IPS DF 6.9 (cell line): Measurements from ENCODE around the gene ADARB2.

ENCODE experiments used
- DNase-seq: peaks from one replicate; pipeline ENCODE4 v3.0.0-alpha.2; 2013; ENCODE audit warnings: low read depth, low spot score
- H3K27ac ChIP-seq: one replicate; pipeline ENCODE4 v1.5.1; 2013; ENCODE audit warnings: low read length, control low read depth
- H3K27me3 ChIP-seq: 2 replicates; pipeline ENCODE4 v1.6.1; 2013; ENCODE audit warnings: mild to moderate bottlenecking, low read length; ENCODE audit not compliant: control insufficient read depth, insufficient read depth
- H3K36me3 ChIP-seq: 2 replicates; pipeline ENCODE4 v1.6.1; 2013; ENCODE audit warnings: low read length; ENCODE audit not compliant: control insufficient read depth, insufficient read depth
- H3K4me1 ChIP-seq: 2 replicates; pipeline ENCODE4 v1.6.1; 2013; ENCODE audit warnings: low read length; ENCODE audit not compliant: control insufficient read depth, insufficient read depth
- H3K4me3 ChIP-seq: 2 replicates; pipeline ENCODE4 v1.5.1; 2013; ENCODE audit warnings: mild to moderate bottlenecking, low read length
- H3K9me3 ChIP-seq: 2 replicates; pipeline ENCODE4 v1.6.1; 2013; ENCODE audit warnings: low read length, inconsistent platforms; ENCODE audit not compliant: control insufficient read depth, insufficient read depth
- WGBS: extraction: QIAGEN DNeasy Blood & Tissue Kit; methylation state at CpG from one replicate; pipeline ENCODE4 v1.1.7; 2013; ENCODE audit warnings: mixed read lengths, missing lambda C conversion rate; ENCODE audit not compliant: insufficient read length, insufficient coverage; 5-methylcytosine and 5-hydroxymethylcytosine counted together

Gene ADARB2

DNA sequence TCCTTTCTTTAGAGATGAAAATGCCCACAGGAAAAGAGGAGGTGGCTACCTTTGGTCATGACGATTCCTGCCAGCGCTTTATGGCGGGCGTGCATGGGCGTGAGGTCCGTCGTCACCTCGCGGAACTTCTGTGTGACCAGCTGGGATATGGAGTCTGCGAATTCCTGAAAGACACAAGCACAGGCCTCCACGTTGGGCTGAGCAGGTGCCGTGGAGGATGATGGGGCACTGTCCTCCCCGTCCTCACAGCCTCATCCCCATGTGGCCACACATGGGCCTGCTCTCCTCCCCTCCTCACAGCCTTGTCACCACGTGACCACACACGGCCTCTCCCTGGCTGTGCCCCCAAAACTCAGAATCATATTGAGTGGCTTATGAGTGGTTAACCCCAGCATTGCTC, 466.4 kb downstream of the ADARB2 start:
- Histone ChIP-seq H3K4me1 (peaks cover 3% of the 10 kb centered on the region; the same call in 1 of the 2 replicates), H3K36me3 (no peaks in the 10 kb centered on the region), H3K4me3 (no peak overlapping the region), H3K27me3 (no peaks in the 10 kb centered on the region), H3K9me3 (no peaks in the 10 kb centered on the region), H3K27ac (no peak overlapping the region)
- DNase-seq: no peak
- no CpG with 5 or more reads among the region's 15 CpGs for WGBS

DNA sequence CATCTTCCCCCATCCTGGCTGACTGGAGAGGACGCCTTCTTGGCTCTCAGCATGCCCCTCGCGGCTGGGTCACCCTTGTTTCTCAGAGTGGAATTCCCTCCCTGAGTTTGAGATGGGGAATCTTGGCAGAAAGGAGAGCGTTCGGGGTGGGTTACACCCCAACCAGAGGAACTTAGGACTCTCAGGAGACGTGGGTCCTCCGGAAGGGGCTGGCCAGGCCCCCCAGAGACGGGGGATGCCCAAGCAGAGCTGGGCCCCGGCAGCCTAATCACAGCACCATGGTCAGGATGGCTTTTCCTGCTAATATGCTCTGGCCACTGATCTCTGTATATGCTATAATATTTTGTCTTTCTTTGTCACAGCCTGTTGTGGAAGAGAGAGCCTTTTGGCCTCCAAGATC, 466.8 kb downstream of the ADARB2 start:
- Histone ChIP-seq H3K4me1 (peaks cover 3% of the 10 kb centered on the region; the same call in 1 of the 2 replicates), H3K4me3 (no peak overlapping the region), H3K27ac (no peak overlapping the region), H3K36me3 (no peaks in the 10 kb centered on the region), H3K27me3 (no peaks in the 10 kb centered on the region), H3K9me3 (no peaks in the 10 kb centered on the region)
- no peak for DNase-seq
- WGBS: no CpG with 5 or more reads among the region's 9 CpGs

DNA sequence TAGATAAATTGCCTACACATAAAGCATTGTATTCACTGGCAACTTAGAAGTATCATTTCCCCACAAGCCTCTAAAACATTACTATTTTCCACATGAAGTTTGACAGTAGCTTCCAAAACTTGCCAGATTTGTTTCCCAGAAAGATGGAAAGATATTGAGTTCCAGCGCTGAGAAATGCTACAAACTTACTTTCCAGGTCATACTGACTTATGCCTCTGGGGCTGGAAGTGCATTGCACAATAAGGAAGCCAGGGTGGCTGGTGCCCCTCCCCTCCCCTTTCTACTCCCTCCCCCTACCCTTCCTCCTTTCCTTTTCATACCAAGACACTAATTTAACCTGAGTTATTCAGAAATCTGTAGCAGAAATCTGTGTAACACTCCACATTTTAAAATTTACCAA, 468.5 kb downstream of the ADARB2 start:
- no peak overlapping the region for H3K27ac ChIP-seq
- H3K4me1 ChIP-seq: peaks cover 3% of the 10 kb centered on the region; the same call in 1 of the 2 replicates
- no peak overlapping the region for H3K4me3 ChIP-seq
- no peaks in the 10 kb centered on the region for H3K9me3 ChIP-seq
- no peaks in the 10 kb centered on the region for H3K27me3 ChIP-seq
- no peaks in the 10 kb centered on the region for H3K36me3 ChIP-seq
- no CpG with 5 or more reads among the region's 1 CpG for WGBS
- DNase-seq: no peak

DNA sequence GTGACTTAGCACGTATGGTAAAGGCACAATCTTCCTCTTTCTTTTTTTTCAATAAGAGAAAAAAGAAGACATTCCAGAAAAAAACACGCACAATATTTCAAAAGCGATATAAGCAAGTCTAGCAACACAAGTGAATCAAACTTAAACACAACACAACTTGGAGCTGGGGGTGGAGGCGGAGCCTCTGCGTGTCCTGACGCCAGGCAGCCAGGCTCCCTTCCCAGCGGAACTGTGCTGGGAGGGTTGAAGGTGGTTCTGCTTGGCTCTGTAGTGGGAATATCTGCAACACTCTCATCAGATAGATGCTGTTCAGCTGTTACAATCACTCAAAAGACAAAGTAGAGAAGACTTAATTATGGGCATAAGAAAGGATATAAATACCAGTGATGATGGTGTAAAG, 469.8 kb downstream of the ADARB2 start:
- peaks cover 3% of the 10 kb centered on the region; the same call in 1 of the 2 replicates for H3K4me1 ChIP-seq
- DNase-seq: no peak
- no peak overlapping the region for H3K4me3 ChIP-seq
- no peaks in the 10 kb centered on the region for H3K27me3 ChIP-seq
- H3K36me3 ChIP-seq: no peaks in the 10 kb centered on the region
- H3K9me3 ChIP-seq: no peaks in the 10 kb centered on the region
- no CpG with 5 or more reads among the region's 7 CpGs for WGBS
- no peak overlapping the region for H3K27ac ChIP-seq

DNA sequence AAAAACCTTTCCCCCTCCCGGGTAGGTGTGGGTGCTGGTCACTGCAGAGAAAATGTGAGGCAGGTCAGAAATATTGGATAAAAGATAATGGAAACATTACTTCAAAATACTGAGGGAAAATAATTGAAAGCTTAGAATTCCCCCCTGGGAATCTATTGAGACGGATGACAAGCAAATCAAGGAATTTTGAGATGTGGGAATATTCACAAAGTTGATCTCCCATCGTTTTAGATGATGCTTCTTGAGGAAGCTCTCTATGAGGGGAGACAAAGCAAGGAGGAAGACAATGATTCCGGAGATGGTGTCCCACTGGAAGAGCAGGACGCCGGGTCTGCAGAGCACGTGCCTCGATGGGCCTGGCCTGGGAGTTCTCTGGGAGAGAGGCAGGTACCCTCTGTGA, 470.2 kb downstream of the ADARB2 start:
- peaks cover 3% of the 10 kb centered on the region; the same call in 1 of the 2 replicates for H3K4me1 ChIP-seq
- no peak for DNase-seq
- H3K36me3 ChIP-seq: no peaks in the 10 kb centered on the region
- H3K4me3 ChIP-seq: no peak overlapping the region
- no peaks in the 10 kb centered on the region for H3K9me3 ChIP-seq
- H3K27me3 ChIP-seq: no peaks in the 10 kb centered on the region
- WGBS: no CpG with 5 or more reads among the region's 8 CpGs
- H3K27ac ChIP-seq: no peak overlapping the region

DNA sequence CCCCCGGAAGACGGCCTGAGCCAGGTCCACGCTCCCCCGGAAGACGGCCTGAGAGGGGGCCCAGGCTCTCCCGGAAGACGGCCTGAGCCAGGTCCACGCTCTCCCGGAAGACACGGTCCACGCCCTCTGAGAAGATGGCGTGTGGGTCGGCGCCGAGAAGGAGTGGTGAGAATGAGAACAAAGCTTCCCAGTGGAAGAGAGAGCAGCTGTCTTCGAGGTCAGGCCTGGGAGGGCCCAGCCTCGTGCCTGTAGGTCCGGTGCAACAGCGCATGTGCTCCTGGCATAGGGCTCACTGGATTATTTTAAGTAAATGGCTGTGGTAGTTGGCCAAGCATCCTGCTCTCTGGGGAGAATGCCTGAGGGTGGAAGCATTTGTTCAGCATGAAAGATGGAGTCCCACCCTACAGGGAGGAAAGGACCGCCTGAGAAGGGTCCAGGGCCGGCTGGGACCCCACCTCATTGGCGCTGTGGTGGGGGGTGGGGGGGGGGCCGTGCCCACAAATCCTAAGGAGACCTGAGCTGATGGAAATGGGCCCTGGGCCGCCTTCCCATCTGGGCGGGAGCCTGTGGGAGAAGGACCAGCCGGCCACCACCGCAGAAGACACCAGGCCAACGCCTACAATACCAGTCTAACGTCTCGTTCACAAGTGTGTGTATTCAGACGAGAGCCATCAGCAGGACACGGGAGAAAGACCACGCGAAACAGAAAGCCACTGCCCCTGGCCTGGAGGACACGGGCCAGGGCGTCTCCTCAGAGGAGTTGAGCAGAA, 471.1 kb downstream of the ADARB2 start:
- Histone ChIP-seq H3K9me3 (no peaks in the 10 kb centered on the region), H3K27me3 (no peaks in the 10 kb centered on the region), H3K27ac (no peak overlapping the region), H3K4me3 (no peak overlapping the region), H3K36me3 (no peaks in the 10 kb centered on the region), H3K4me1 (no peaks in the 10 kb centered on the region)
- WGBS: no CpG with 5 or more reads among the region's 36 CpGs
- DNase-seq: no peak

DNA sequence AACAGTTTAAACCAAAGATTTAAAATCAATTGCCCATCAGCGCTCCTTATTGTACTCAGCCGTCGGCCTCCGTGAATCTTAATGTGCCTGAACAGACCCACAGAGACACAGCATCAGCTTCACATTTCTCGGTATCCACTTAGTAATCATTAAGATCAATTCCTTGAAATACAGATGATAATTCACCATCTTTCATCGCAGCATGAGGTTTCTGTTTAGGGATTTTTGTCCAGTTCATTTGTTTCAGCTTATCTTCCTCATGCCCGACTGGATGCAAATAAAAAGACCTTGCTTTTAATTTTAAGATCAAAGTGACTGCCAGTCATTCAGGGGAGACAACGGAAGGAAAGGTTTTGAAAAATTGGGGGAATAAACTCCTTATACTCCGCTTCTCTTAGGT, 473.3 kb downstream of the ADARB2 start:
- H3K9me3 ChIP-seq: no peaks in the 10 kb centered on the region
- H3K27ac ChIP-seq: no peak overlapping the region
- H3K27me3 ChIP-seq: no peaks in the 10 kb centered on the region
- WGBS: no CpG with 5 or more reads among the region's 9 CpGs
- H3K36me3 ChIP-seq: no peaks in the 10 kb centered on the region
- no peak overlapping the region for H3K4me3 ChIP-seq
- no peak for DNase-seq
- H3K4me1 ChIP-seq: no peaks in the 10 kb centered on the region

GRCh38 chr10:1257274-1257673, 480.1 kb downstream of the ADARB2 start:
- no peaks in the 10 kb centered on the region for H3K27me3 ChIP-seq
- H3K36me3 ChIP-seq: no peaks in the 10 kb centered on the region
- H3K4me1 ChIP-seq: no peaks in the 10 kb centered on the region
- DNase-seq: no peak
- H3K4me3 ChIP-seq: no peak overlapping the region
- no peak overlapping the region for H3K27ac ChIP-seq
- H3K9me3 ChIP-seq: no peaks in the 10 kb centered on the region
- WGBS: no CpG with 5 or more reads among the region's 7 CpGs

DNA sequence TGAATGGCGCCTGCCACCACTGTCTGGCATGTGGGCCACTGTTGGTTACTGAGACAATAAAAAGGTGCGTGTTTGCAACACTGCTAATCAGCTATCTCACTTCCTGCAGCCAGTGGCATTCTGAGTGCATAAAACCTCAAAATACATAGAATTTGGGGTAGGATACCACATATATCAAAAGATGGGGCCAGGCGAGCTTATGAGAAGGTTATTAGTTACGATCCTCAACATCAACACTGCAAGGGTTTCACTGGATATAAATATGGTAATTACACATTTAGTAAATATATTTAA, 480.9 kb downstream of the ADARB2 start:
- WGBS: no CpG with 5 or more reads among the region's 4 CpGs
- no peak overlapping the region for H3K27ac ChIP-seq
- H3K4me1 ChIP-seq: no peaks in the 10 kb centered on the region
- DNase-seq: no peak
- H3K9me3 ChIP-seq: no peaks in the 10 kb centered on the region
- H3K36me3 ChIP-seq: no peaks in the 10 kb centered on the region
- no peaks in the 10 kb centered on the region for H3K27me3 ChIP-seq
- H3K4me3 ChIP-seq: no peak overlapping the region

GRCh38 chr10:1255600-1256431, 481.5 kb downstream of the ADARB2 start:
- H3K9me3 ChIP-seq: no peaks in the 10 kb centered on the region
- H3K27me3 ChIP-seq: no peaks in the 10 kb centered on the region
- no peak overlapping the region for H3K4me3 ChIP-seq
- no peak overlapping the region for H3K27ac ChIP-seq
- H3K36me3 ChIP-seq: no peaks in the 10 kb centered on the region
- DNase-seq: no peak
- no CpG with 5 or more reads among the region's 10 CpGs for WGBS
- no peaks in the 10 kb centered on the region for H3K4me1 ChIP-seq
